H1 (cell line): ENCODE results near the gene PTH1R. TPM values are rescaled to one million over a fixed set of nuclear protein-coding genes. Genes with fewer than 3 reads are reported as not detected.

ENCODE experiments used
- CEBPB ChIP-seq: IDR thresholded peaks from 2 replicates; pipeline ENCODE4 v1.6.1; 2012; ENCODE audit warnings: low read depth, low read length
- FOSL1 ChIP-seq: IDR thresholded peaks from 2 replicates; pipeline ENCODE4 v1.6.1; 2011; ENCODE audit warnings: mild to moderate bottlenecking, low read depth, low read length, moderate library complexity; ENCODE audit not compliant: insufficient read depth
- HDAC6 ChIP-seq: IDR thresholded peaks from one replicate; pipeline ENCODE4 v1.7.1; 2012; ENCODE audit warnings: low read depth, mild to moderate bottlenecking, inconsistent platforms, low read length, moderate library complexity
- JUND ChIP-seq: IDR thresholded peaks from 2 replicates; pipeline ENCODE4 v1.6.1; 2011; ENCODE audit warnings: mild to moderate bottlenecking, improper control_type of control experiment, low read length
- KDM5A ChIP-seq: fragments of 200-600 bp; IDR thresholded peaks from 2 replicates; pipeline ENCODE4 v1.7.1; 2012; ENCODE audit warnings: mild to moderate bottlenecking, low read length, inconsistent platforms, mixed read lengths
- NANOG ChIP-seq: IDR thresholded peaks from 2 replicates; pipeline ENCODE4 v1.6.1; 2011; ENCODE audit warnings: low read length, low read depth, mild to moderate bottlenecking, inconsistent platforms; ENCODE audit not compliant: insufficient read depth, poor library complexity, severe bottlenecking
- SIRT6 ChIP-seq: IDR thresholded peaks from one replicate; pipeline ENCODE4 v1.7.1; 2012; ENCODE audit warnings: low read length, inconsistent platforms
- polyA plus RNA-seq, 7 experiments: library from polyadenylated mRNA; depleted of rRNA in 3 of 7; stranded (reverse) in 5 of 7; unstranded in 2 of 7; fragments of >200 nt in 5 of 7; fragments of 200-250 nt in 2 of 7; gene quantifications; 1 replicate in 5 of 7; 2 replicates in 1 of 7; 4 replicates in 1 of 7; pipeline versions ENCODE4 v1.2.1 to v1.2.3, GENCODE V29; 2011 to 2013; ENCODE audit warnings: missing spikeins in 2 of 7, mixed read lengths in 2 of 7
- total RNA-seq: library from RNA; stranded (reverse); fragmentation: NEBNext Ultra II Directional; extraction: Animal tissue kit (Norgen Biotek cat#: 25700); gene quantifications from 2 replicates; pipeline ENCODE4 v1.2.1, GENCODE V29; 2021

The PTH1R gene
- total and polyA plus RNA-seq, 2 of the 8 experiments (the other 6 are each of a cell fraction or from before 2014, with no cell fraction given), result 0.57 to 1.5 TPM

DNA sequence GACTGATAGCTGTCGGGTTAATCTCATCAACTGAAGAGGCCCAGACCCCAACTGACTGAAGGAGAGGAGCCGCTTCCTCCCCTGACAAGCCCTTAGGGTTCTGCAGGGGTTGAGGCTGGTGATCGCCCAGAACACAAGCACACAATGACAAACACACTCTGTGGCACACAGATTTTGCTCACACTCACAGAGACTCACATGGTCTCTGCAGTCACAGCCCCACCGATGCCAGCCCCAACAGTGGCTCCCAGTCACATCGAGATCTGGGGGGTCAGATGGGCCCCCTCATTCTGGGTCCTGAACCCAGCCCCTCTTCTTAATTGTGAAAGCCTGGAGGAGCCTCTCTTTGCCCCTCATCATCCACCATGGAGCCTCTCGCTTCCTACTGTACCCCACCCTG, 16.7 kb downstream of the PTH1R start (continued):
- TF ChIP-seq KDM5A, result no peak
- no peak for TF ChIP-seq CEBPB
- TF ChIP-seq FOSL1, result no peak
- TF ChIP-seq NANOG, result no peak
- no peak for TF ChIP-seq SIRT6
- no peak for TF ChIP-seq JUND
- no peak for TF ChIP-seq HDAC6
